GM19397 (cell line): ENCODE data around the gene C12orf42.
"Not testable (repeated sequence)": the region's sequence is repeated elsewhere in the genome, so short reads cannot be mapped to it uniquely, and the experiment has no call there.

Experiments
- ATAC-seq: cut with Tn5 transposase; IDR thresholded peaks from one replicate; pipeline ENCODE4 v1.9.1; 2021; ENCODE audit warnings: mild to moderate bottlenecking, moderate library complexity; ENCODE audit not compliant: unreplicated experiment

The C12orf42 gene

DNA sequence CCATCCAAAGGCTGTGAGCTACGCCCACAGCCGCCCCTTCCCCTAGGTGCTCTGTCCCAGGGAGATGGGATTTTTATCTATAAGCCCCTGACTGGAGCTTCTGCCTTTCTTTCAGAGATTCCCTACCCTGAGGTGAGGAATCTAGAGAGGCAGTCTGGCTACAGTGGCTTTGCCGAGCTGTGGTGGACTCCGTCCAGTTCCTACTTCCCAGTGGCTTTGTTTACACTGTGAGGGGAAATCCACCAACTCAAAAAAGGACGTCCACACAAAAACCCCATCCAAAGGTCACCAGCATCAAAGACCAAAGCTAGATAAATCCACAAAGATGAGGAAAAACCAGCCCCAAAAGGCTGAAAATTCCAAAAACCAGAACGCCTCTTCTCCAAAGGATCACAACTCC lies 70.1 kb downstream of the C12orf42 start:
- not testable (repeated sequence) for ATAC-seq

DNA sequence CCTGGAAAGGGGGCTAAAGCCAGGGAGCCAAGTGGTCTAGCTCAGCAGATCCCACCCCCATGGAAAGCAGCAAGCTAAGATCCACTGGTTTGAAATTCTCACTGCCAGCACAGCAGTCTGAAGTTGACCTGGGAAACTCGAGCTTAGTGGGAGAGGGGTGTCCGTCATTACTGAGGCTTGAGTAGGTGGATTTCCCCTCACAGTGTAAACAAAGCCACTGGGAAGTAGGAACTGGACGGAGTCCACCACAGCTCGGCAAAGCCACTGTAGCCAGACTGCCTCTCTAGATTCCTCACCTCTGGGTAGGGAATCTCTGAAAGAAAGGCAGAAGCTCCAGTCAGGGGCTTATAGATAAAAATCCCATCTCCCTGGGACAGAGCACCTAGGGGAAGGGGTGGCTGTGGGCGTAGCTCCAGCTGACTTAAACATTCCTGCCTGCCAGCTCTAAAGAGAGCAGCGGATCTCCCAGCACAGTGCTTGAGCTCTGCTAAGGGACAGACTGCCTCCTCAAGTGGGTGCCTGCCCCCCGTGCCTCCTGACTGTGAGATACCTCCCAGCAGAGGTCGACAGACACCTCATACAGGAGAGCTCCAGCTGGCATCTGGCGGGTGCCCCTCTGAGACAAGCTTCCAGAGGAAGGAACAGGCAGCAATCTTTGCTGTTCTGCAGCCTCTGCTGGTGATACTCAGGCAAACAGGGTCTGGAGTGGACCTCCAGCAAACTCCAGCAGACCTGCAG lies 70.8 kb downstream of the C12orf42 start:
- not testable (repeated sequence) for ATAC-seq

DNA sequence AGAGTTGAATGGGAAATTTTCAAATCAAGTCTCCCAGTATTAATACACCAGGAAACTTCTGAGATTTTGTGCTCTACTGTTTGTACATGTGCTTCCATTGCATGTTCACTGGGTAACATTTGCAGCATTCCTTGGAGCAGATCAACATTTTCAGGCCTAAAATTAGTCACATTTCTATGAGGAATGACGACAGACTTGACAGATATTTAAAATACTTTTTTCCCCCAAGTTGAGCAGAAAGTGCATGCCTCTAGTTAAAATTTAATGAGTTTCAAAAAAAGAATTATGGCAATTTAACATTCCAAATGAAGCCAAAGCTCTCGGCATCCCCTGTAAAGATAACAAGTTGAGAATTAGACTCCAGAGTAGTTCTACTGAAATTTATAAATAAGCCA lies 72.3 kb downstream of the C12orf42 start:
- ATAC-seq, result no peak

DNA sequence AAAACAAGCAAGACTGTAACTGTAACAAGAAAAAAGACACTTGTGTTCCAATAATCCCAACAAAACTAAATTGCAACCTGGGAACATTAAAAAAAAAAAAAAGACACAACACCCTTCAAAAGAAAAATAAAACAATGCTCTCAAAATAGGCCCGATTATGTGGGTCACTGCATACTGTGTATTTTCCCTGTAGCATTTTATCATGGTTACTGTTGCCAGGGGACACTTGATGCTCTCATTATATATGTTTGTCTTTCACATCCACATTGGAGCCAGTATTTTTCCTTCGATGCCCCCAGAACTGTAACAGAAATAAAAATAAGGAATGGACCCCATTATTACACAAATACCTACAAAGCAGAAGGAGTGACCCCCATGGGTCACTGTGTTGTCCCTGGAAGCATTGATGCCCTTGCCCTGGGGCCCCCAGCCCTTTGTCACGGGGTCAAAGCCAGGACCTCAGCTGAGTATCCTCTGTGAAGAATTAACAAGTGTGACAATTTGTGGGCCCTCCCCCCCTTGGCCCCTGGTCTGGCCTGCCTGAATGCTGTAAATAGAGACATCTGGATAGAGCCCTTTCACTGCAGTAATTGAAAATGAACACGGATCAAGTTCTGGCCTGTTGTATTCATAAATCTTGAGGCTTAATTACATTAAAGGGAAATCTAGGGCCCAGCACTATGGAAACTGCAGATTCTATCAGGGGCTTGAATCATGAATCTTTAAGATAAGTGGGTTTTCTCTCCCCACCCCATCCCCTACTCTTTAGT lies 72.8 kb downstream of the C12orf42 start:
- no peak for ATAC-seq

DNA sequence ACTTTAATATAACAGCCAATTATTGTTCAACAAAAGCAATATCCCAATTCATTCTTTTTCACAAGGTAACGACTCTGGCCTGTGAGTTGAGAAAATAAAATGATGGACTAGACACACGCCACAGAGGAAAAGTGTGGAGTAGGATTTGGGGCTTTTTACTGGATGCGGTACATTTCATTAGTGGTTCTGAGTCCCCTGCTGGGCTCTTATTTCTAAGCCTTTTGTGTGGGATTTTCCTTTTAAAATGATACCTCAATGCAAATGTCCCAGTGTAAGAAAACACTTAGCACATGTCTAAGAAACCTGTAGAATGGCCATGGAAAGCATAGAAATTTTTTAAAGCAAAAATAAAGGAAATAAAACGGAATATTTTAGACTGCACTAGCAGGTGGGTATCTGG lies 73.4 kb downstream of the C12orf42 start:
- no peak for ATAC-seq

DNA sequence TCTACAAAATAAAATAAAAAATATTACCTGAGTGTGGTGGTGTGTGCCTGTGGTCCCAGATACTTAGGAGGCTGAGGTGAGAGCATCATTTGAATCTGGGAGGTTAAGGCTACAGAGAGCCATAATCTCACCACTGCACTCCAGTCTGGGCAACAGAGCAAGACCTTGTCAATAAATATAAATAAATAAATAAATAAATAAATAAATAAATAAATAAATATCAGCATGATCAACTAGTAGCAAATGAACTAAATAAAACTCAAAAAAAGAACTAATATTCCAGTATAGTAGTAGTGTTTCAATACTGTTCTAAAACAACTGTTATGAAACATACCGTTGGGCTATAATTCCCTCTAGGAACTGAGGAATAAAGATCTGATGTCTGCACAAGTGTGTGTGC lies 74.4 kb downstream of the C12orf42 start:
- no peak for ATAC-seq

DNA sequence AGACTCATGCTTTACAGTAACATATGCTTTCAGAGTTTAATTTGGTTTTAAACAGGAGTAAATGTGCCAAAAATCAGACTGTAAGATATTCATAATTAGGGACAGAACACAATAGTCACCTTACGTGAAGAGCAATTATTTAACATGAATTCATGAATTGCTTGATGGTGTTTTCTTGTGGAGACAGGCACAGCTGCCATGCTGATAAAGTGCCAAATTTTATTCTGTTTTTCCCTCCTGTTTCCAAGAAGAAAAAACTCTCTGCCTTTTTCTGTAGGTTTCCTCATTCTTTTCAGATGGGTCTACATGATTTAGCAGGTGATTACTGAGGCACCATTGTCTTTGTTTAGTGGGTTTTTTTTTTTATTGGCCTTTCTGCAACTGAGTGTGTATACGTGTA lies 80.1 kb downstream of the C12orf42 start:
- ATAC-seq, result no peak

DNA sequence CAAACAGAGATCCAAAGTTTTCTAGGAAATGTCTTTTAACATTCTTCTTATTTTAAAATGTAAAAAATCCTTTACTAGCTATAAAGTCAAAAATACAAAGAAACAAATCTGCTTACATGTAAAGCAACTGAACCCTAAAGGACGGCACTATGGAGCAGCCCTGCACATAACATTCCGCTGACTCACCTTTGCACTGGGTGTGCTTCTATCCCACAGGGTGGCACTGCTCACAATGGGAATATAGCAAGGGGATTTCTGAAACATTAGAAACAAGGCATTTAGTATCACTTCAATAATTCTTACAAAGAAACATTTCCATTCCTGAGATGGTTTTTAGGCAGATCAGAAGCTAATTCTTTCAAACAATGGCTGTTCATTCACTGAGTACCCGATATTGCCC lies 94.3 kb downstream of the C12orf42 start:
- ATAC-seq, result no peak

DNA sequence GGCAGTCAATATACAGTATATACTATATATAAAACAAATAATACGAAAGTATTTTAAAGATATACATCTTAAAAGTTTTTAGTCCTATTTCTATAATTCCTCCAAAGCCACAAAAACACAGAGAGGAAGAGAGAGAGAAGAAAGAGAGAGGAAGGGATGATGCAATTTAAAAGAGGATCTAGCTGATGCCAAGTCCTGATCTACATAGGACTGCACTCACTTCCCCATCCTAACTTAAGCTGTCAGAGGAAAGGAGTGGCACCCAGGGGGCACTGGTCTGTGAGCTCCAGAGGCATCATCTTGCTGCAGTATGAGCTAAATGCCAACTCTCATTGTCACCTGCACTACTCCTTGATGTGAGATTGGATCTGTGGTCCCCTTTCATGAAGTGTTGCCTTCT lies 95.8 kb downstream of the C12orf42 start:
- ATAC-seq, result no peak

DNA sequence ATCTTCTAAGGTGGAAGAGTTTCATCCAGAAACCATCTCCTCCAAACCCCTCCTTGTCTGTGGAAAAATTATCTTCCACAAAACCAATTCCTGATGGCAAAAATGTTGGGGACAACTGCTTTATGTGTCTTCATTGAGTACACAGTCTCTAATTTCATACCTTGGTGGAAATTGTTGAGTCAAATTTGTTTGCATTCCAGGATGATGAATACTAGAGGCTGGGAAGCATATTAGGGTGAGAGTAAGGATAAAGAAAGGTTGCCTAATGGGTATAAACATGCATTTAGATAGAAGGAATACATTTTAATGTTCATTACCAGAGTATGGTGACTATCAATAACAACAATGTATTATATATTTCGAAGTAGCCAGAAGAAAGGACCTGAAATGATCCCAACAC lies 98.2 kb downstream of the C12orf42 start:
- no peak for ATAC-seq

DNA sequence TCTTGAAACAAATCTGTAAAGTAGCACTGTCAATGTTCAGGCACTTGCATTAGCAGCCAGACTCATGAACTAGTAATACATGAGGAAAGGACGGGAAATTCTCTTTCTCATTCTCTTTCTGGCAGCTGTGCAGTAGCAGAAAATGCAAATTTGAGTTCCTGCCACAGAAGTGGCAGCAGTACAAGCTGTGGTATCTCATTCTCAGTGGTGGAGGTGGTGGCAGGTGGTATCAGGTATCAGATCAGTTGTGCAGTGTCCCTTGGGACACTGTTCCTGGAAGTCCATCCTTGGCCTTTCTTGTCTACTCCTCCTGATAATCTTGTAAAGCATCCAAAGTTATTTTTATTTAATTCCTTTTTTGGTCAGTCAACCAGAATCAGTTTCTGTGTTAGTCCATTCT lies 103.0 kb downstream of the C12orf42 start:
- ATAC-seq, result peak; percentile 95

DNA sequence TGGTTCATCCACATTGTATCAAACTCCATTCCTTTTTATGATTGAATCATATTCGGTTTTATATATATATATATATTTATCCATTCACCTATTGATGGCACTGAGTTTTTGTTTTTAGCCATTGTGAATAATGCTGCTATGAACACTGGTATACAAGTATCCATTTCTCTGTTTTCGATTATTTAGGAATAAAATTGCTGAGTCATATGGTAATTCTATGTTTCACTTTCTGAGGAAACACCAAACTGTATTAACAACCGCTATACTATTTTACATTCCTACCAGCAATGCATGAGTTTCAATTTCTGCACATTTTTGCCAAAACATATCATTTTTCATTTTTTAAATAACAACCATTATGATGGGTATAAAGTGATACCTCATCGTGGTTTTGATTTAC lies 104.7 kb downstream of the C12orf42 start:
- no peak for ATAC-seq

DNA sequence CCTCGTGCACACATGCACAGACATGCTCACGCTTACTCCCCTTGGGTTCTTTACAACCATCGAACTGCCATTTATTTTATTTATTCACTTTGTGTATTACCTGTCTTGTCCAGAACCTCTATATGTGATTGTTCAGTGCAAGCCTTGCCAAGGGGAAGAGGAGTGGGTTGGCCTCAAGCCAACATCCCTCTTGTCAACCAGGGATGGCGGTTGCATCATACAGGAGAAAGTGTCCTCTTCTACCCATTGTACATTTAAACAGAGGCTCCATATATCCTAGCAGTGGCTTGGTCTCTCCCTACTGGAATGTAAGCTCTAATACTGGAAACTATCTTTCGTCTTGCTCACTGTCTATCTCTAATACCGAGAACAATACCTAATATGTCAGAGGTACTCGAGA lies 108.4 kb downstream of the C12orf42 start:
- ATAC-seq, result no peak

DNA sequence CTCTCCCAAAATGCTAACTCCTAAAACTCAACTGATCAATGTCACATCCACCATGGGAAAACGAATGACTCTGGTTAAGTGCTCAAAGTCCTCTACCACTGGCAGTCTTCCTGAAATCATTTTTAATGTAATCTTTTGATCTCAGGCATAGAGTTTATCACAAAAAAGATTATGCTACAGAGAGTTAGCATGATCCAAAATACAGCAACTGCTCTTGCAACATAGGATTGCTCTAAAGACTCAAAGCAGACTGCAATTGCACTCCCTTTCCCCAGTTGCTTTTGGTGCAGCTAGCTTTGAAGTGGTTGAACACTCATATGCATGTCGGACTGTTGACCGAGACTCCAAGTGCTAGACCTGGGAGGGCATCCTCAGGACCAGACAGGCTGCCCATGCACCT lies 109.3 kb downstream of the C12orf42 start:
- no peak for ATAC-seq

DNA sequence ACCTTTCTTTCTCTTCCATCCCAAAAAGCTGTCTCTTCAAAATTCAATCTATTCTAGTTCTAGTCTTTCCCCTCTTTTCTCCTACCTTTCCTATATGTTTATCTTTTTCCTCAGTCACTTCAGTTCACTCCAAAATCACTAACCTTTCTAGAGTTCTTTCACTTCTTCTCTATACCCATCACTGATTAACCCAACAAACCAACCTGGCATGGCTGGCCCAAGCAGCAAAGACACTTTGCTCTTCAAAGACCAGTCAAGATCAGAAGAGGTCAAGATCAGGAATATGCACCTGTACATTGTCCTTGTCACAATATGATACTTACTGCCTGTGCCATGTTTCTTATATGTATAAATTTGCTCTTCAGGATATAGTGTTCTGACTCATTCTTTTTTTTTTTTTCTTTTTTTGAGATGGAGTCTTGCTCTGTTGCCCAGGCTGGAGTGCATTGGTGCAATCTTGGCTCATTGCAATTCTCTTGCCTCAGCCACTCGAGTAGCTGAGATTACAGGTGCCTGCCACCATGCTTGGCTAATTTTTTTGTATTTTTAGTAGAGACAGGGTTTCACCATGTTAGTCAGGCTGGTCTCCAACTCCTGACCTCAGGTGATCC lies 112.9 kb downstream of the C12orf42 start:
- ATAC-seq, result no peak

DNA sequence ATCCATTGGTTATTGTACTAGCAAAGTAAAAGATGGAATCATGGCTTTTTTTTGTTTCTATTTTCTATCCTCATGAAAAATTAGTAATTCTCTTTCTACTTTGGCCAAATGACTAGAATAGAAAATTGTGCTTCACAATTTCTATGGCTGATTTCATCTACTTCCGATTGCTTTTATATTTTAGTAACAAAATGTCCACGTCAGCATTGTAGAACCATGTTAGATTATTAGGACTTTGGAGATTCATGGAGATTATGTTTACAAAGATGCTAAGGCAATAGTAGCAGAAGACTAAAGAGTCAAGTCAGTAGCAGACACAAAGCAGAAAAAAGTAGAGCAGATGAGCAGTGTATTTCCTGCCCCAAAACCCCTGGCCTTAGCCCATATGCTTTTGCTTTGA lies 113.6 kb downstream of the C12orf42 start:
- ATAC-seq, result no peak

DNA sequence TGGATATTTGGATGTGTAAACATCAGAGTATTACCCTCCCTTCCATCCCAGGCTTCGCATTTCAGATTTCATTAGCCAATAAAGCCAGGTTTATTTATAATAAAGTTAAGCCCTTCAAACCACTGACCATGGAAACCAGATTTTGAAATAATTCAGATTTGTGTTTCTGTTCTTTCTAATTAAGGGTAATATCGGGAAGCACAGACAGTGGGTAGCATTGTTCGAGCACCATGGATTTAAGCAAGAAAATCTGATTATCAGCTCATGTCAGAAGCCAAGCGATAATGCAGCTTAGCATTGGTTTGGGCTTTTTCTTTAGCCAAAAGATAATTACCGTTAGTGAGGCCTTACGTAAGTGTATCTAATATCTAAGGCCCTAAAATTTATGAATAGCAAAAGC lies 116.1 kb downstream of the C12orf42 start:
- no peak for ATAC-seq

DNA sequence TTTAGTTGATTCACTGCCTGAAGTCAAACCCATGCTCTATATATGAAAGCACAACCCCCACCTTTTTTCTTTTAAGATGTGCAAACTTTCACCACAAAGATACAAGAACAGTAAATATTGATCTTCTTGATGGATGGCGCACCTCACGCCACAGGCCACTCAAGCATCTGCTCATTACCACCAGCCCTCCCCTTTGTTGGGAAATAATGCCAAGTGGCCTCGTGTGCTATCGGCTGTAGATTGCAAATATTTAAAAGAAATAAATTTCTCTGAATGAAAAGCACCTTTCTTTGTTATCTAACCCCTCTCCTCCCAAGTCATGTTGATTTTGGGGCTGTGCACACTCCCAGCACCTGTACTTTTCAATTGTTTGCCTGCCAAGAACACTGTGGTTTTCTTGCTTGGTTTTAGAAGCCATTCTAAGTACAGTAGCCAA lies 122.7 kb downstream of the C12orf42 start:
- ATAC-seq, result no peak

DNA sequence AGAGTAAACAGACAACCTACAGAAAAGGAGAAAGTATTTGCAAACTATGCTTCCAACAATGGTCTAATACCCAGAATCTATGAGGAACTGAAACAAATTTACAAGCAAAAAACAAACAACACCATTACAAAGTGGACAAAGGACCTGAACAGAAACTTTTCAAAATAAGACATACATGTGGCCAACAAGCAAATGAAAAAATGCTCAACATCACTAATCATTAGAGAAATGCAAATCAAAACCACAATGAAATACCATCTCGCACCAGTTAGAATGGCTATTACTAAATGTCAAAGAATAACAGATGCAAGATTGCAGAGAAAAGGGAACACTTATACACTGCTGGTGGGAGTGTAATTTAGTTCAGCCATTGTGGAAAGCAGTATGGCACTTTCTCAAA lies 125.8 kb downstream of the C12orf42 start:
- ATAC-seq, result peak; percentile 87

DNA sequence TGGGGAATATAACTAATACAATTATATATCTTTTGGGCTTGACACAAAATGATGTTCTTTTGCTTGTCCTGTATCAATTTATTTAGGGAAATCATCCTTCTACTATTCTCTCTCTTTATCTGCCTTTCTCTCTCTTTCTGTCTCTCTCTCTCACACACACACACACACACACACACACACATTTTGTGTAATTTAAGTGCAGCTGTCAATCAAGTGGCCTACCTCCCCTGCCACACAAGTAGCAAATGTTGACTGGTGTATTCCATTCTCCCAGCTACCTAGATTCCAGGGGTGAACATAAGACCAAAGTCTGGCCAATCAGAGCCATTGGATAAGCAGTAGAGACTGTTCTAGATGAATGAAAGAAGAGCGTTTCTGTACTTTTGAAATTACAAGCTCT lies 127.6 kb downstream of the C12orf42 start:
- no peak for ATAC-seq

DNA sequence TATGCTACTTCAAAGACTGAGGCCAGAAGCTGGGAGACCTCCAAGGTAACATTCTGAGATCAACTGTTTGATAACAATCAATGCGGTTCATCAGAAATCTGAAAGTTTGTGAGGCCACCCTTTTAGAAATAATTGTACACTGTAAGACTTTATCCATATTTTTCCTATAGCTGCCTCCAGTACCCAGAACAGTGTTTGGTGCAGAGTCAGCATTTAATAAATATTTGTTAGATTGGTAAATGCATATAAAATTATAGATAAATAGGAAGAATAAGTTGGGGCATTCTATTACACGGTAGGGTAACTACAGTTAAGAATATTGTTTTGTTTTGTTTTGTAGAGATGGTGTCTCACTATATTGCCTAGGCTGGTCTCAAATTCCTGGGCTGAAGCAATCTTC lies 141.4 kb downstream of the C12orf42 start:
- no peak for ATAC-seq

DNA sequence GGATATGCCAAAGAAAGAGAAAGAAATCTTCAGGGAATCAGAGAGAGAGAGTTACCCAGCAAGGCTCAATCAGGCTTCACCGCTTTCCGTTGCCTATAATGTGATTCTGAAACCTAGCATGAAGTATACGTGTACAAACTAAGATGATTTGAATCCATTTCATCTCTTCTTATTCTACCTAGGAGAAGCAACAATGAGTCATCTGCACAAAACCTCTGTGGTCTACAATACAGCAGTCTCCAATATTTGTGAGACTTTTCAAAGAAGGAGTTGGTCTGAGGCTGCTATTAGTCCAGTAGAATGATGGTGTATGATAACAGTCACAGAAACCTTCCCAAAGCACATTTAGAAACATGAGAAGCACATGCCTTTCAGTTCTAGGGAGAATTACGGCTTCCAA lies 141.9 kb downstream of the C12orf42 start:
- no peak for ATAC-seq
